C4-2B (cell line): Measurements from ENCODE around the gene CHRM4.
"Not testable (repeated sequence)": the region's sequence is repeated elsewhere in the genome, so short reads cannot be mapped to it uniquely, and the experiment has no call there.

Experiments
- CTCF ChIP-seq: fragments of 450-650 bp; conservative IDR thresholded peaks from 2 replicates; pipeline ENCODE4 v1.5.1; 2017; ENCODE audit warnings: mild to moderate bottlenecking
- ZFX ChIP-seq: fragments of 450-650 bp; IDR thresholded peaks from 2 replicates; pipeline ENCODE4 v1.6.1; 2017

GRCh38 chr11:46379482-46380293 is 11.9 kb downstream of the CHRM4 start:
- not testable (repeated sequence) for TF ChIP-seq CTCF, ZFX
